Neural cell (in vitro differentiated cells): ENCODE results near the gene CTAGE8.
"Not testable (repeated sequence)": the region's sequence is repeated elsewhere in the genome, so short reads cannot be mapped to it uniquely, and the experiment has no call there.

ENCODE experiments used
- CTCF ChIP-seq: fragments of 450-650 bp; IDR thresholded peaks from 2 replicates; pipeline ENCODE4 v1.5.1; 2014; ENCODE audit warnings: antibody characterized with exemption, mild to moderate bottlenecking, moderate library complexity; ENCODE audit not compliant: poor library complexity, severe bottlenecking
- EP300 ChIP-seq: fragments of 450-650 bp; conservative IDR thresholded peaks from 2 replicates; pipeline ENCODE4 v1.6.1; 2014; ENCODE audit warnings: antibody characterized with exemption, mild to moderate bottlenecking, moderate library complexity; ENCODE audit not compliant: poor library complexity, severe bottlenecking
- EZH2 ChIP-seq: fragments of 200-600, 300-800 bp; shearing (Covaris generic), sonication (generic); IDR thresholded peaks from 2 replicates; pipeline ENCODE4 v1.6.1; 2014; ENCODE audit warnings: antibody characterized with exemption, low read length, borderline replicate concordance, mild to moderate bottlenecking; ENCODE audit not compliant: insufficient read depth, poor library complexity, severe bottlenecking
- MXI1 ChIP-seq: fragments of 450-650 bp; conservative IDR thresholded peaks from 2 replicates; pipeline ENCODE4 v1.6.1; 2014; ENCODE audit warnings: antibody characterized with exemption, mild to moderate bottlenecking; ENCODE audit not compliant: poor library complexity, severe bottlenecking
- POLR2AphosphoS5 ChIP-seq: IDR thresholded peaks from 2 replicates; pipeline ENCODE4 v1.6.1; 2012
- RAD21 ChIP-seq: fragments of 450-650 bp; conservative IDR thresholded peaks from 2 replicates; pipeline ENCODE4 v1.6.1; 2014; ENCODE audit warnings: antibody characterized with exemption, mild to moderate bottlenecking, moderate library complexity
- REST ChIP-seq: IDR thresholded peaks from 2 replicates; pipeline ENCODE4 v1.6.1; 2012; ENCODE audit warnings: borderline replicate concordance
- SMC3 ChIP-seq: fragments of 450-650 bp; conservative IDR thresholded peaks from 2 replicates; pipeline ENCODE4 v1.6.1; 2014; ENCODE audit warnings: antibody characterized with exemption, mild to moderate bottlenecking, moderate library complexity; ENCODE audit not compliant: poor library complexity
- TAF1 ChIP-seq: IDR thresholded peaks from 2 replicates; pipeline ENCODE4 v1.6.1; 2012; ENCODE audit warnings: low read depth

GRCh38 chr7:144252307-144252706 lies 16.8 kb downstream of the CTAGE8 start:
- not testable (repeated sequence) for TF ChIP-seq CTCF, EZH2, RAD21, POLR2AphosphoS5, MXI1, EP300, SMC3, REST, TAF1
